Duodenal mucosa (tissue), 2 donors: Measurements from ENCODE around the gene SMIM33.
"Not testable (repeated sequence)": the region's sequence is repeated elsewhere in the genome, so short reads cannot be mapped to it uniquely, and the experiment has no call there.

Experiments
- H3K27ac ChIP-seq: one replicate; pipeline ENCODE4 v1.7.0; 2013; ENCODE audit warnings: low read depth, low read length
- H3K27me3 ChIP-seq, 2 donors: one replicate each; pipeline ENCODE4 v1.7.0; 2013; ENCODE audit warnings: low read length in 2 of 2, control low read depth in 1 of 2; ENCODE audit not compliant: insufficient read depth in 2 of 2, control insufficient read depth in 1 of 2
- H3K36me3 ChIP-seq, 2 donors: one replicate each; pipeline ENCODE4 v1.7.0; 2013; ENCODE audit warnings: low read length in 2 of 2, control low read depth in 1 of 2; ENCODE audit not compliant: insufficient read depth in 2 of 2, control insufficient read depth in 1 of 2
- H3K4me1 ChIP-seq, 2 donors: one replicate each; pipeline ENCODE4 v1.7.0; 2013; ENCODE audit warnings: low read length in 2 of 2, control low read depth in 1 of 2; ENCODE audit not compliant: insufficient read depth in 2 of 2, control insufficient read depth in 1 of 2
- H3K4me3 ChIP-seq, 2 donors: one replicate each; pipeline ENCODE4 v1.7.0; 2013; ENCODE audit warnings: low read length in 2 of 2, low read depth in 1 of 2
- H3K9ac ChIP-seq, 2 donors: one replicate each; pipeline ENCODE4 v1.7.0; 2013; ENCODE audit warnings: low read length in 2 of 2, low read depth in 1 of 2
- H3K9me3 ChIP-seq, 2 donors: one replicate each; pipeline ENCODE4 v1.7.0; 2013; ENCODE audit warnings: low read length in 2 of 2, control low read depth in 1 of 2; ENCODE audit not compliant: control insufficient read depth in 1 of 2

The SMIM33 gene

GRCh38 chr5:139503036-139503817 lies 32.4 kb downstream of the SMIM33 start:
- not testable (repeated sequence) for H3K36me3 ChIP-seq, H3K4me1 ChIP-seq, H3K9ac ChIP-seq, H3K9me3 ChIP-seq, H3K27ac ChIP-seq, H3K27me3 ChIP-seq
- peak overlapping the region in 1 of 2 donors; percentile 50 for H3K4me3 ChIP-seq

GRCh38 chr5:139503879-139504278 lies 33.1 kb downstream of the SMIM33 start:
- not testable (repeated sequence) for H3K9ac ChIP-seq, H3K27ac ChIP-seq, H3K36me3 ChIP-seq, H3K9me3 ChIP-seq, H3K27me3 ChIP-seq, H3K4me1 ChIP-seq
- peak overlapping the region in 1 of 2 donors; percentile 50 for H3K4me3 ChIP-seq

GRCh38 chr5:139504722-139505121 lies 33.9 kb downstream of the SMIM33 start:
- not testable (repeated sequence) for H3K9me3 ChIP-seq, H3K9ac ChIP-seq, H3K27ac ChIP-seq, H3K36me3 ChIP-seq, H3K4me3 ChIP-seq, H3K4me1 ChIP-seq, H3K27me3 ChIP-seq

GRCh38 chr5:139512786-139513390 lies 42.1 kb downstream of the SMIM33 start:
- H3K9ac ChIP-seq = no peak overlapping the region
- no peak overlapping the region for H3K27ac ChIP-seq
- no peaks in the 10 kb centered on the region for H3K9me3 ChIP-seq
- no peak overlapping the region for H3K4me3 ChIP-seq
- no peaks in the 10 kb centered on the region for H3K36me3 ChIP-seq
- H3K27me3 ChIP-seq = no peaks in the 10 kb centered on the region
- H3K4me1 ChIP-seq = peaks cover 0 to 4% of the 10 kb centered on the region in 2 donors

GRCh38 chr5:139513434-139513833 lies 42.6 kb downstream of the SMIM33 start:
- H3K9me3 ChIP-seq, H3K27me3 ChIP-seq, H3K27ac ChIP-seq, H3K4me3 ChIP-seq, H3K36me3 ChIP-seq, H3K9ac ChIP-seq, H3K4me1 ChIP-seq: not testable (repeated sequence)

- Histone ChIP-seq H3K4me1 (peaks cover 3 to 4% of the 10 kb centered on the region in 2 donors), H3K9me3 (no peaks in the 10 kb centered on the region), H3K4me3 (no peak overlapping the region), H3K9ac (no peak overlapping the region), H3K36me3 (no peaks in the 10 kb centered on the region), H3K27me3 (no peaks in the 10 kb centered on the region), H3K27ac (no peak overlapping the region)
Measured at GRCh38 chr5:139513852-139514485, 43.2 kb downstream of the SMIM33 start.

GRCh38 chr5:139514486-139514856 lies 43.7 kb downstream of the SMIM33 start:
- H3K9ac ChIP-seq = no peak overlapping the region
- peaks cover 3 to 4% of the 10 kb centered on the region in 2 donors for H3K4me1 ChIP-seq
- H3K27ac ChIP-seq = no peak overlapping the region
- H3K4me3 ChIP-seq = no peak overlapping the region
- H3K27me3 ChIP-seq = no peaks in the 10 kb centered on the region
- H3K36me3 ChIP-seq = no peaks in the 10 kb centered on the region
- no peaks in the 10 kb centered on the region for H3K9me3 ChIP-seq

- Histone ChIP-seq H3K9me3 (no peaks in the 10 kb centered on the region), H3K27me3 (no peaks in the 10 kb centered on the region)
Measured at GRCh38 chr5:139517683-139518564, 47.1 kb downstream of the SMIM33 start.

More at GRCh38 chr5:139517683-139518564, 47.1 kb downstream of the SMIM33 start:
- Histone ChIP-seq H3K27ac (peak overlapping the region; percentile 61), H3K4me3 (peak overlapping the region; percentile 85 to 88), H3K9ac (peak overlapping the region; percentile 94 to 99), H3K4me1 (peaks cover 3 to 4% of the 10 kb centered on the region in 2 donors), H3K36me3 (no peaks in the 10 kb centered on the region)
